ENCODE data around the gene LAGE3.

LAGE3 gene

DNA sequence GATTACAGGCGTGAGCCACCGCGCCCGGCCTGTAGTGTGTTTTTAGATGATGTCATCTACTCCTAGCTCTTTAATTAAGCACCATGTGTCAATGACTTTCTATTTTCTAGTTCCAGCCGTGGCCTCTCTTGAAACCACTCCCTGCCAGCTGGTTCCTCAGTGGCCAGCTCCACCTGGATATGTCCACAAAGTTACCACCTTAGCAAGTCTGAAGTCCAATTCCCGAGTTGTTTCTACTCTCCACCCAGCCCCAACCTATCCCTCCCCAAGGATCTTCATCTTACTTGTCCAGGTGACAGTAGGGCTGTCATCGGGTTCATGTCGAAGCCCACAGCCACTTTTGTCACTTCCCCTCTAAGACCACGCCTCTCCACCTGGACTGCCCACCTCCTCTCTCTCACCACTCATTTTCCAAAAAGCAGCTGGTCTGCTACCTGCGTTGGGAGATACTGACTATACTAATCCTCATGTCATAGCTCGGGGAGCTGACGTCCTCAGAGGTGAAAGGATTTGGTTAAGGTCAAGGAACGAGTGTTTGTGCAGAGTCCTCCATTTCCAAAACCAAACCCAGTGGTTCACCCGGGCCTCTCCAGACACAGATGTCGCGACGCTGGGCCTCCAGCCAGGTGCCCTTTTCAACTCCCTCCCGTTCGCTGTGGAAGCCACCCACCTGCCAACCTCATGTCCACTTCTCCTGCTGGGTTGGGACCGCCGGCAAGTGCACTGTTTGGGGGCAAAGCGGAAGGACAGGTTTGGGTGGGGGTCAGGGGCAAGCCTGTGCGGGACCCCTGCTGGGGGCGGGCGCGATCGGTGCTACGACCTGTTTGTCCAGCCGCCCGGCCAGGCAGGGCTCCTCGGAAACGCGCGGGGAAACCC lies 36.2 kb upstream of the LAGE3 start:
- Histone ChIP-seq H3K4me3 (ENCODE audit: low read depth, low read length) (peak overlapping the region; percentile 71), H3K36me3 (ENCODE audit: control insufficient read depth in 2 of 2, insufficient read depth in 1 of 2, low read length in 2 of 2) (peaks cover 0 to 13% of the 10 kb centered on the region in 2 experiments; a peak in 2 of 3 replicates), H3K4me1 (ENCODE audit: control insufficient read depth, insufficient read depth, low read length) (peaks cover 3% of the 10 kb centered on the region; the same call in 1 of the 2 replicates), H3K27ac (ENCODE audit: extremely low read depth, low read depth, low read length) (peak overlapping the region; percentile 77), H3K9me3 (ENCODE audit: control insufficient read depth, insufficient read depth, low read depth, low read length) (no peaks in the 10 kb centered on the region)
- CTCF ChIA-PET: interaction anchor here (0.5 to 0.6 kb wide), 3 partner anchors 12 to 31 kb away, joined by 3 to 5 read pairs (median 4); no protein-coding TSS in a partner anchor
- POLR2A ChIA-PET: interaction anchor here (1.0 to 3.1 kb wide), 4 partner anchors 16 to 144 kb away, joined by 3 to 35 read pairs (median 3); partner anchors contain the start of genes SLC10A3 and UBL4A
- TF ChIP-seq, protein P1, sequence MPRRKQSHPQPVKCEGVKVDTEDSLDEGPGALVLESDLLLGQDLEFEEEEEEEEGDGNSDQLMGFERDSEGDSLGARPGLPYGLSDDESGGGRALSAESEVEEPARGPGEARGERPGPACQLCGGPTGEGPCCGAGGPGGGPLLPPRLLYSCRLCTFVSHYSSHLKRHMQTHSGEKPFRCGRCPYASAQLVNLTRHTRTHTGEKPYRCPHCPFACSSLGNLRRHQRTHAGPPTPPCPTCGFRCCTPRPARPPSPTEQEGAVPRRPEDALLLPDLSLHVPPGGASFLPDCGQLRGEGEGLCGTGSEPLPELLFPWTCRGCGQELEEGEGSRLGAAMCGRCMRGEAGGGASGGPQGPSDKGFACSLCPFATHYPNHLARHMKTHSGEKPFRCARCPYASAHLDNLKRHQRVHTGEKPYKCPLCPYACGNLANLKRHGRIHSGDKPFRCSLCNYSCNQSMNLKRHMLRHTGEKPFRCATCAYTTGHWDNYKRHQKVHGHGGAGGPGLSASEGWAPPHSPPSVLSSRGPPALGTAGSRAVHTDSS (tag by site-specific recombination; IDR thresholded peaks at IDR 0.05): no peak
- TF ChIP-seq, protein P2, sequence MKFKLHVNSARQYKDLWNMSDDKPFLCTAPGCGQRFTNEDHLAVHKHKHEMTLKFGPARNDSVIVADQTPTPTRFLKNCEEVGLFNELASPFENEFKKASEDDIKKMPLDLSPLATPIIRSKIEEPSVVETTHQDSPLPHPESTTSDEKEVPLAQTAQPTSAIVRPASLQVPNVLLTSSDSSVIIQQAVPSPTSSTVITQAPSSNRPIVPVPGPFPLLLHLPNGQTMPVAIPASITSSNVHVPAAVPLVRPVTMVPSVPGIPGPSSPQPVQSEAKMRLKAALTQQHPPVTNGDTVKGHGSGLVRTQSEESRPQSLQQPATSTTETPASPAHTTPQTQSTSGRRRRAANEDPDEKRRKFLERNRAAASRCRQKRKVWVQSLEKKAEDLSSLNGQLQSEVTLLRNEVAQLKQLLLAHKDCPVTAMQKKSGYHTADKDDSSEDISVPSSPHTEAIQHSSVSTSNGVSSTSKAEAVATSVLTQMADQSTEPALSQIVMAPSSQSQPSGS (tag by site-specific recombination; IDR thresholded peaks at IDR 0.05; ENCODE audit: low read depth): peak; percentile 87
- TF ChIP-seq, protein P3, sequence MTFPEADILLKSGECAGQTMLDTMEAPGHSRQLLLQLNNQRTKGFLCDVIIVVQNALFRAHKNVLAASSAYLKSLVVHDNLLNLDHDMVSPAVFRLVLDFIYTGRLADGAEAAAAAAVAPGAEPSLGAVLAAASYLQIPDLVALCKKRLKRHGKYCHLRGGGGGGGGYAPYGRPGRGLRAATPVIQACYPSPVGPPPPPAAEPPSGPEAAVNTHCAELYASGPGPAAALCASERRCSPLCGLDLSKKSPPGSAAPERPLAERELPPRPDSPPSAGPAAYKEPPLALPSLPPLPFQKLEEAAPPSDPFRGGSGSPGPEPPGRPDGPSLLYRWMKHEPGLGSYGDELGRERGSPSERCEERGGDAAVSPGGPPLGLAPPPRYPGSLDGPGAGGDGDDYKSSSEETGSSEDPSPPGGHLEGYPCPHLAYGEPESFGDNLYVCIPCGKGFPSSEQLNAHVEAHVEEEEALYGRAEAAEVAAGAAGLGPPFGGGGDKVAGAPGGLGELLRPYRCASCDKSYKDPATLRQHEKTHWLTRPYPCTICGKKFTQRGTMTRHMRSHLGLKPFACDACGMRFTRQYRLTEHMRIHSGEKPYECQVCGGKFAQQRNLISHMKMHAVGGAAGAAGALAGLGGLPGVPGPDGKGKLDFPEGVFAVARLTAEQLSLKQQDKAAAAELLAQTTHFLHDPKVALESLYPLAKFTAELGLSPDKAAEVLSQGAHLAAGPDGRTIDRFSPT (tag by site-specific recombination; IDR thresholded peaks at IDR 0.05): peak; percentile 24; the same call in 1 of the 2 replicates
- TF ChIP-seq FEZF1 (tag by site-specific recombination; IDR thresholded peaks at IDR 0.05) (no peak), ZIC2 (tag by site-specific recombination; IDR thresholded peaks at IDR 0.05) (peak; percentile 31), KLF1 (tag by site-specific recombination; IDR thresholded peaks at IDR 0.05) (0 out of 2 replicates have a peak, but pooled peaks have one; percentile 23)
- TF ChIP-seq, protein P4, sequence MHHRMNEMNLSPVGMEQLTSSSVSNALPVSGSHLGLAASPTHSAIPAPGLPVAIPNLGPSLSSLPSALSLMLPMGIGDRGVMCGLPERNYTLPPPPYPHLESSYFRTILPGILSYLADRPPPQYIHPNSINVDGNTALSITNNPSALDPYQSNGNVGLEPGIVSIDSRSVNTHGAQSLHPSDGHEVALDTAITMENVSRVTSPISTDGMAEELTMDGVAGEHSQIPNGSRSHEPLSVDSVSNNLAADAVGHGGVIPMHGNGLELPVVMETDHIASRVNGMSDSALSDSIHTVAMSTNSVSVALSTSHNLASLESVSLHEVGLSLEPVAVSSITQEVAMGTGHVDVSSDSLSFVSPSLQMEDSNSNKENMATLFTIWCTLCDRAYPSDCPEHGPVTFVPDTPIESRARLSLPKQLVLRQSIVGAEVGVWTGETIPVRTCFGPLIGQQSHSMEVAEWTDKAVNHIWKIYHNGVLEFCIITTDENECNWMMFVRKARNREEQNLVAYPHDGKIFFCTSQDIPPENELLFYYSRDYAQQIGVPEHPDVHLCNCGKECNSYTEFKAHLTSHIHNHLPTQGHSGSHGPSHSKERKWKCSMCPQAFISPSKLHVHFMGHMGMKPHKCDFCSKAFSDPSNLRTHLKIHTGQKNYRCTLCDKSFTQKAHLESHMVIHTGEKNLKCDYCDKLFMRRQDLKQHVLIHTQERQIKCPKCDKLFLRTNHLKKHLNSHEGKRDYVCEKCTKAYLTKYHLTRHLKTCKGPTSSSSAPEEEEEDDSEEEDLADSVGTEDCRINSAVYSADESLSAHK (tag by site-specific recombination; IDR thresholded peaks at IDR 0.05): 0 out of 2 replicates have a peak, but pooled peaks have one; percentile 18
- TF ChIP-seq, protein P5, sequence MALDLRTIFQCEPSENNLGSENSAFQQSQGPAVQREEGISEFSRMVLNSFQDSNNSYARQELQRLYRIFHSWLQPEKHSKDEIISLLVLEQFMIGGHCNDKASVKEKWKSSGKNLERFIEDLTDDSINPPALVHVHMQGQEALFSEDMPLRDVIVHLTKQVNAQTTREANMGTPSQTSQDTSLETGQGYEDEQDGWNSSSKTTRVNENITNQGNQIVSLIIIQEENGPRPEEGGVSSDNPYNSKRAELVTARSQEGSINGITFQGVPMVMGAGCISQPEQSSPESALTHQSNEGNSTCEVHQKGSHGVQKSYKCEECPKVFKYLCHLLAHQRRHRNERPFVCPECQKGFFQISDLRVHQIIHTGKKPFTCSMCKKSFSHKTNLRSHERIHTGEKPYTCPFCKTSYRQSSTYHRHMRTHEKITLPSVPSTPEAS (tag by site-specific recombination; IDR thresholded peaks at IDR 0.05): no peak

DNA sequence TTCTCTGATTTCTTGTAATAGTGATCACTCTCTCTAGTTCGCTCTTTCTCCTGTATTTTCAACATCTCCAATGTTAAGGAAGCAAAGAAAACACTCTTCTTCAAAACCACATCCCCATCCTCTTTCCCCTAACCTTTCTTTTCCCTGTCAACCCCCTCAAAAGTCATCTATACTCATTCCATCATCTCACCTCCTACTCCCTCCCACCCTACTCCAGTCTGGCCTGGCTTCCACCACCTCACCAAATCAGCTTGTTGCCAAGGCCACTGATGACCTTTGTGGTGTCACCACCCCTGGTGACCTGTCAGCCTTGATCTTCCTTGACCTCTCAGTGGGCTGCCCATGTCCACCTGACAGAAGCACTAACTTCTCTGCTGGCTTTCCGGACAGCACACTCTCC lies 34.6 kb upstream of the LAGE3 start:
- Histone ChIP-seq H3K9me3 (ENCODE audit: control insufficient read depth, insufficient read depth, low read depth, low read length) (no peaks in the 10 kb centered on the region), H3K4me3 (ENCODE audit: low read depth, low read length) (no peak overlapping the region), H3K36me3 (ENCODE audit: control insufficient read depth in 2 of 2, insufficient read depth in 1 of 2, low read length in 2 of 2) (peaks cover 4 to 26% of the 10 kb centered on the region in 2 experiments; a peak in 2 of 3 replicates), H3K4me1 (ENCODE audit: control insufficient read depth, insufficient read depth, low read length) (peaks cover 3% of the 10 kb centered on the region; the same call in 1 of the 2 replicates), H3K27ac (ENCODE audit: extremely low read depth, low read depth, low read length) (no peak overlapping the region)
- POLR2A ChIA-PET: interaction anchor here (0.9 to 3.1 kb wide), 2 partner anchors 23 to 27 kb away, joined by 4 to 35 read pairs; partner anchors contain the start of gene SLC10A3
- CTCF ChIA-PET: interaction anchor here (0.5 to 0.6 kb wide), 2 partner anchors 27 to 1571 kb away, joined by 3 read pairs; partner anchors contain the start of gene UBL4A
- TF ChIP-seq ZNF157 (tag by site-specific recombination; IDR thresholded peaks at IDR 0.05) (no peak), EGR2 (tag by site-specific recombination; IDR thresholded peaks at IDR 0.05; ENCODE audit: low read depth) (peak; percentile 90), ZFHX2 (tag by site-specific recombination; conservative IDR thresholded peaks at IDR 0.05) (peak; percentile 68), PRDM1 (tag by site-specific recombination; IDR thresholded peaks at IDR 0.05) (peak; percentile 67)
- TF ChIP-seq, protein P6, sequence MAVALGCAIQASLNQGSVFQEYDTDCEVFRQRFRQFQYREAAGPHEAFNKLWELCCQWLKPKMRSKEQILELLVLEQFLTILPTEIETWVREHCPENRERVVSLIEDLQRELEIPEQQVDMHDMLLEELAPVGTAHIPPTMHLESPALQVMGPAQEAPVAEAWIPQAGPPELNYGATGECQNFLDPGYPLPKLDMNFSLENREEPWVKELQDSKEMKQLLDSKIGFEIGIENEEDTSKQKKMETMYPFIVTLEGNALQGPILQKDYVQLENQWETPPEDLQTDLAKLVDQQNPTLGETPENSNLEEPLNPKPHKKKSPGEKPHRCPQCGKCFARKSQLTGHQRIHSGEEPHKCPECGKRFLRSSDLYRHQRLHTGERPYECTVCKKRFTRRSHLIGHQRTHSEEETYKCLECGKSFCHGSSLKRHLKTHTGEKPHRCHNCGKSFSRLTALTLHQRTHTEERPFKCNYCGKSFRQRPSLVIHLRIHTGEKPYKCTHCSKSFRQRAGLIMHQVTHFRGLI (tag by site-specific recombination; IDR thresholded peaks at IDR 0.05): no peak

Data from HEK293 (cell line).